Vagina (tissue), 2 donors: ENCODE data around the gene CYBC1. TPM values are rescaled to one million over a fixed set of nuclear protein-coding genes. Genes with fewer than 3 reads are reported as not detected.

ENCODE experiments used
- DNase-seq, 2 donors: peaks; one replicate each; pipeline ENCODE4 v3.0.0-alpha.2; 2017; ENCODE audit errors: extremely low spot score in 2 of 2
- H3K27ac ChIP-seq: fragments of 200-600 bp; sonication (generic); one replicate; pipeline ENCODE4 v1.5.1; 2019
- H3K27me3 ChIP-seq: fragments of 200-600 bp; sonication (generic); one replicate; pipeline ENCODE4 v1.5.1; 2019
- H3K36me3 ChIP-seq, 2 donors: fragments of 200-600 bp; sonication (generic); one replicate each; pipeline ENCODE4 v1.5.1; 2017 to 2019
- H3K4me1 ChIP-seq: fragments of 200-600 bp; sonication (generic); one replicate; pipeline ENCODE4 v1.5.1; 2019
- H3K4me3 ChIP-seq, 2 donors: fragments of 200-600 bp; sonication (generic); 1 replicate in 1 of 2; 2 replicates in 1 of 2; pipeline ENCODE4 v1.5.1; 2016 to 2019
- H3K9me3 ChIP-seq: fragments of 200-600 bp; sonication (generic); one replicate; pipeline ENCODE4 v1.5.1; 2019
- CTCF ChIP-seq, 3 experiments: fragments of 450-650 bp in 2 of 3; fragments of 200-600 bp in 1 of 3; sonication (generic) in 1 of 3; IDR thresholded peaks; one replicate each; pipeline ENCODE4 v1.5.1; 2017 to 2019; ENCODE audit warnings: antibody characterized with exemption in 3 of 3, mild to moderate bottlenecking in 2 of 3, moderate library complexity in 2 of 3
- POLR2A ChIP-seq, 2 donors: fragments of 450-650 bp; IDR thresholded peaks; one replicate each; pipeline ENCODE4 v1.6.1; 2017; ENCODE audit warnings: antibody characterized with exemption in 2 of 2, mild to moderate bottlenecking in 2 of 2, moderate library complexity in 2 of 2
- POLR2AphosphoS5 ChIP-seq, 2 donors: sonication (generic); formaldehyde crosslinking; IDR thresholded peaks; one replicate each; pipeline ENCODE4 v1.9.0; 2017; ENCODE audit warnings: antibody characterized with exemption in 2 of 2, mild to moderate bottlenecking in 2 of 2, low read depth in 1 of 2; ENCODE audit not compliant: insufficient read depth in 1 of 2
- intact Hi-C: fragments of 100-400 bp; cut with DNase I; formaldehyde crosslinking; loops from one replicate; pipeline ENCODE4 v1.15.1; 2023
- small RNA-seq: library from RNA; depleted of rRNA; stranded (forward); fragments of <200 nt; gene quantifications from one replicate; pipeline ENCODE3, GENCODE V24; 2016
- total RNA-seq: library from RNA; depleted of rRNA; stranded (reverse); fragments of >200 nt; gene quantifications from one replicate; pipeline ENCODE4 v1.2.3, GENCODE V29; 2016

The CYBC1 gene
- total RNA-seq, 1 donor from 2014 or later: 51.6 TPM

- H3K9me3 ChIP-seq: no peaks in the 10 kb centered on the region
- H3K4me3 ChIP-seq: no peak overlapping the region
- no peak for DNase-seq
- H3K27me3 ChIP-seq: no peaks in the 10 kb centered on the region
- H3K36me3 ChIP-seq: peaks cover 0 to 16% of the 10 kb centered on the region in 2 donors
- intact Hi-C loops: no loop called here
- peak overlapping the region; percentile 79 for H3K27ac ChIP-seq
- peaks cover 38% of the 10 kb centered on the region for H3K4me1 ChIP-seq
- TF ChIP-seq POLR2AphosphoS5 (IDR thresholded peaks at IDR 0.05; ENCODE audit: insufficient read depth in 1 of 2, low read depth in 1 of 2): peak in 1 of 2 donors; percentile 82
- no peak for TF ChIP-seq POLR2A (IDR thresholded peaks at IDR 0.05)
These were observed 51.5 kb downstream of the CYBC1 start for GRCh38 chr17:82399041-82399441.

- Histone ChIP-seq H3K27ac (peak overlapping the region; percentile 79), H3K9me3 (no peaks in the 10 kb centered on the region), H3K27me3 (no peaks in the 10 kb centered on the region), H3K36me3 (peaks cover 0 to 9% of the 10 kb centered on the region in 2 donors), H3K4me1 (peaks cover 38% of the 10 kb centered on the region), H3K4me3 (no peak overlapping the region)
- intact Hi-C loops: no loop called here
- TF ChIP-seq POLR2AphosphoS5 (IDR thresholded peaks at IDR 0.05; ENCODE audit: insufficient read depth in 1 of 2, low read depth in 1 of 2): no peak
- no peak for DNase-seq
These were observed 52.9 kb downstream of the CYBC1 start for GRCh38 chr17:82397449-82398335.

- intact Hi-C loops: no loop called here
- no peaks in the 10 kb centered on the region for H3K9me3 ChIP-seq
- peak overlapping the region; percentile 79 for H3K27ac ChIP-seq
- peaks cover 0 to 6% of the 10 kb centered on the region in 2 donors for H3K36me3 ChIP-seq
- TF ChIP-seq POLR2A (IDR thresholded peaks at IDR 0.05): no peak
- TF ChIP-seq CTCF (IDR thresholded peaks at IDR 0.05): no peak
- peak; percentile 55 to 61 for TF ChIP-seq POLR2AphosphoS5 (IDR thresholded peaks at IDR 0.05; ENCODE audit: insufficient read depth in 1 of 2, low read depth in 1 of 2)
- DNase-seq: no peak
- H3K27me3 ChIP-seq: no peaks in the 10 kb centered on the region
- H3K4me3 ChIP-seq: no peak overlapping the region
- H3K4me1 ChIP-seq: peaks cover 38% of the 10 kb centered on the region
These were observed 53.7 kb downstream of the CYBC1 start for GRCh38 chr17:82396601-82397435.

- H3K9me3 ChIP-seq: no peaks in the 10 kb centered on the region
- no peak overlapping the region for H3K4me3 ChIP-seq
- TF ChIP-seq CTCF (IDR thresholded peaks at IDR 0.05): no peak
- no peak for TF ChIP-seq POLR2AphosphoS5 (IDR thresholded peaks at IDR 0.05; ENCODE audit: insufficient read depth in 1 of 2, low read depth in 1 of 2)
- no peak for TF ChIP-seq POLR2A (IDR thresholded peaks at IDR 0.05)
- DNase-seq: no peak
- intact Hi-C loops: no loop called here
- peaks cover 20% of the 10 kb centered on the region for H3K4me1 ChIP-seq
- no peaks in the 10 kb centered on the region for H3K27me3 ChIP-seq
- peaks cover 0 to 6% of the 10 kb centered on the region in 2 donors for H3K36me3 ChIP-seq
- H3K27ac ChIP-seq: no peak overlapping the region
These were observed 56.3 kb downstream of the CYBC1 start for GRCh38 chr17:82394278-82394677.

GRCh38 chr17:82392941-82393340 lies 57.6 kb downstream of the CYBC1 start:
- Histone ChIP-seq H3K4me3 (no peak overlapping the region), H3K27ac (no peak overlapping the region), H3K27me3 (no peaks in the 10 kb centered on the region), H3K9me3 (no peaks in the 10 kb centered on the region), H3K36me3 (peaks cover 0 to 6% of the 10 kb centered on the region in 2 donors), H3K4me1 (peaks cover 11% of the 10 kb centered on the region)
- intact Hi-C loops: no loop called here
- TF ChIP-seq POLR2AphosphoS5 (IDR thresholded peaks at IDR 0.05; ENCODE audit: insufficient read depth in 1 of 2, low read depth in 1 of 2): no peak
- no peak for TF ChIP-seq CTCF (IDR thresholded peaks at IDR 0.05)
- TF ChIP-seq POLR2A (IDR thresholded peaks at IDR 0.05): no peak
- no peak for DNase-seq

Small RNA genes within 50 kb of the gene (small RNA-seq; reads per million reads assigned to genes)
- gene RF00019: not detected

Other genes starting within 250 kb of the CYBC1 start
- gene CCDC57, start 237.9 kb downstream of the CYBC1 start, total RNA-seq: 26.5 TPM
- gene SLC16A3, start 221.7 kb downstream of the CYBC1 start, total RNA-seq: 21.1 TPM
- 67.8 TPM for gene CSNK1D, start 177.1 kb downstream of the CYBC1 start, total RNA-seq
- 5.2 TPM for gene CD7, start 133.1 kb downstream of the CYBC1 start, total RNA-seq
- 37.1 TPM for gene SECTM1, start 117.0 kb downstream of the CYBC1 start, total RNA-seq
- gene TEX19, start 91.5 kb downstream of the CYBC1 start, total RNA-seq: not detected
- not detected for gene UTS2R, start 79.0 kb downstream of the CYBC1 start, total RNA-seq
- 90.4 TPM for gene HEXD, start 32.4 kb downstream of the CYBC1 start, total RNA-seq
- gene OGFOD3, start 32.2 kb downstream of the CYBC1 start, total RNA-seq: 25.5 TPM
- gene NARF, start 8.0 kb upstream of the CYBC1 start, total RNA-seq: 62.6 TPM
- gene FOXK2, start 69.0 kb upstream of the CYBC1 start, total RNA-seq: 55.5 TPM
- gene WDR45B, start 197.7 kb upstream of the CYBC1 start, total RNA-seq: 86.4 TPM
- gene RAB40B, start 247.9 kb upstream of the CYBC1 start, total RNA-seq: 29.2 TPM